Fibroblast of lung (primary cell): ENCODE results near the gene NAA60.
"Not testable (repeated sequence)": the region's sequence is repeated elsewhere in the genome, so short reads cannot be mapped to it uniquely, and the experiment has no call there.

Source experiments
- CTCF ChIP-seq, 2 donors: IDR thresholded peaks in 1 of 2; conservative IDR thresholded peaks in 1 of 2; 1 replicate in 1 of 2; 2 replicates in 1 of 2; pipeline ENCODE4 v1.5.1; 2011 to 2012; ENCODE audit warnings: low read length in 2 of 2, control low read depth in 1 of 2, inconsistent platforms in 1 of 2, low read depth in 1 of 2, mild to moderate bottlenecking in 1 of 2
- EZH2 ChIP-seq: IDR thresholded peaks from 2 replicates; pipeline ENCODE4 v1.5.1; 2012; ENCODE audit warnings: low read length, control low read depth, mild to moderate bottlenecking; ENCODE audit errors: missing control alignments

GRCh38 chr16:3473596-3473943, 30.1 kb downstream of the NAA60 start:
- not testable (repeated sequence) for TF ChIP-seq CTCF (conservative IDR thresholded peaks at IDR 0.05 in 1 of 2, IDR thresholded peaks at IDR 0.05 in 1 of 2; ENCODE audit: low read depth in 1 of 2, low read length in 2 of 2); EZH2
